ENCODE data around the gene PRDM15. TPM values are rescaled to one million over a fixed set of nuclear protein-coding genes. Genes with fewer than 3 reads are reported as not detected.

PRDM15 gene
- total RNA-seq, 4 donors from 2014 or later, result 4.7 to 9.2 (median 5.4) TPM

Small RNA genes lying within 50 kb of the gene (small RNA-seq; reads per million reads assigned to genes)
- 0 reads per million in 4 donors for gene RF00334

Other genes starting within 250 kb of the PRDM15 start
- 10 to 100 TPM; 41.1 to 93.5 (median 68.8) TPM for gene RIPK4, start 112.3 kb downstream of the PRDM15 start, total RNA-seq
- 10 to 100 TPM; 13.6 to 21.2 (median 15.6) TPM for gene C2CD2, start 74.7 kb upstream of the PRDM15 start, total RNA-seq
- gene ZBTB21, start 131.0 kb upstream of the PRDM15 start, total RNA-seq, result 10 to 100 TPM in 1 of 4 donors, 1 to 10 TPM in 3; 5.9 to 10.3 (median 7.8) TPM
- gene UMODL1, start 192.0 kb upstream of the PRDM15 start, total RNA-seq, result not detected

All from esophagus squamous epithelium (tissue), 4 donors.